ENCODE data around the gene APC2.
"Not testable (repeated sequence)": the region's sequence is repeated elsewhere in the genome, so short reads cannot be mapped to it uniquely, and the experiment has no call there.

APC2 gene

DNA sequence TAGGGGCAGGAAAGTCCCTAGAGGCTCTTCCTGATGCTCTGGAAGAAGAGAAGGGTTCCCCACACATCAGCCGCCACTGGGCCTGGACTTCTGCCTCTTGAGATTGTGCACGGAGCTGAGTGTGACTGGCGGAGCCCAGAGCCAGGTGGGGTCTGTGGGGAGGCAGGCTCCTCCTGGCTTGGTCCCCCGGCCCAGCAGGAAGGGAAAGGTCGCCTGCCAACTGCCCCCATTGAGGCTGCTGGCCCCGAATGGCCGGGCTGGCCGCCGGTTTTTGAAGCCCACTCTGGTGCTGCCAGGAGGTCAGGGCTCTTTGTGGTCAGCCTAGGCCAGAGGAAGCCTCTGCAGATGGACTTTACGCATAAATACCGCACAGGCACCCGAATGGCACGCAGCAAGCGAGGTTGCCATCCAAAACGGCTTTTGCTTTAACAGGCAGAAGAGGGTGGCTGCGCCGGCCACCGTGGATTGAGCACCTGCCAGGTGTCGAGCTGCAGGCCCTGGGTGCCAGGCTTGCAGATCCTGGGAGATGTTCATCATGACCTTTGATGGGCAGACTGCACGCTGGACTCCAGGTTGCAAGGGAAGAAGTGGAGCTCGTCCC, 37.5 kb upstream of the APC2 start:
- no peak for DNase-seq (ENCODE audit: extremely low read depth in 1 of 2, low read depth in 1 of 2)

DNA sequence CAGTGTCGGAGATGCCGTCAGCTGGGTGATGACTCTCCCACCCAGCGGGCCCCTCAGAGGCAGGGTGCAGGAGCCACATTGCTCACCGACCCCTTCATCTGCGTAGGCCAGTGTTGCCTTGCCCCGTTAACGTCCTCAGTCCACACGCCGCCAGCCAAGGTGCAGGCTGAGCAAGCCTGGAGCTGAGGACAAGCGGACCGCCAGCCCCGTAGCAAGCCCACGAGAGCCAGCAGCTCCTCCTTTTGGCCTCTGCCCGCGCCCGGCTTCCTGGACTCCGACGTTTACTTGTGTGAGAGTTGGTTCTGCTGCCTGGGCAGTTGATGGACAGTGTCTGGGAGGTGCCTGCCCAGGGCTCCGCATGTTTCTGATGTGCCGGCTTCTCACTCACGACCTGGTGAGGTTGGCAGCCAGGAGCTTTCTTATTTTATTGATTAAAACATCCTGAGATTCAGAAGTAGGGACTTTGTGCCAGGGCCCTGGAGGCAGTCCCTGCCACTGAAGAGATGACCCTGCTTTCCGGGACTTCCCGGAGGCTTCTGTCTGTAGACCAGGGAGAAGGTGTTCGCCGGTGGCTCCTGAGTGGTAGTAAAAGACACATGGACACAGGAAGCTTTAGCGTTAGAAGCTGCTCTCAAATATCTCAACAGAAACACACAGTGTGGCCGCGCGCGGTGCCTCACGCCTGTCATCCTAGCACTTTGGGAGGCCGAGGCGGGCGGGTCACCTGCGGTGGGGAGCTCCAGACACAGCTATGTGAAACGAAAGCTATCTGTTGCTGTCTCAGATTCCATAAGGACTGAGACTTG, 36.7 kb upstream of the APC2 start:
- no peak for DNase-seq (ENCODE audit: extremely low read depth in 1 of 2, low read depth in 1 of 2)

DNA sequence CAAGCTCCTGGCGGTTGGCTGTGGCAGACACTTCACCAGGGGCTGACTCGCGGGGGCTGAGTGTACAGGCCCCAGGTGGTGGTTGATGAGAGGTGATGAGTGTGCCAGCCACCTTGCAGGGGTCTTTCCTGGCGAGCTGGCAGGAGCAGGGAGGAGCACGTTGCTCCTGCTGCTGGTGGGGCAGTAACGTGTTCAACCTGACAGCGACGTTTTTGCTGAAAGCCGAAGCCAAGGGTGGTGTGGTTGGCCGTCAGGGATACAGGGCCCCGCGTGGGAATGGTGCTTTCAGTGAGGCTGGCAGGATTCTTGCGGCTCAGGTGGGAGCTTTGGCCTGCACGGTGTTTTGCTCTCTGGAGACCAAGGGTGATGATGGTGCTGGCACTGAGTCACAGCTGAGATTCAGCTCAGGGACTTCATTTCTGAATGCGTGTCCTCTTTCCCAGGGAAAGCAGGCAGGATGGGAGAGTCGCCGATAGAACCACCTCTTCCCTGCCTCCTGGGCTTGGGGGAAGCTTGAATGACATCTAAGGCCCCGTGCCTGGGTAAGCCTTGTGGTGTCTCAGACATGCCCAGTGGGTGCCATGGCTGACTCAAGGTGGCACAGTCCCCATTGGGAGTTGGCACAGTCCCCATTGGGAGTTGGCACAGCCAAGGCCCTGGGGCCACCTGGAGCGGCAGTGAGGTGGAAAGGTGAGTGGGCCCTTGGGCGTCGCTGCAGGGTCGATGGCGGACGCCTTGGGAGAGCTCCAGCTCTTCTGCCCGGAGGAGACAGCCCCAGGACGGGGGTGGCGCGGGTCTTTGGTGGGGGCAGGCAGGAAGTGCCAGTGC, 33.7 kb upstream of the APC2 start:
- DNase-seq (ENCODE audit: extremely low read depth in 1 of 2, low read depth in 1 of 2): no peak

DNA sequence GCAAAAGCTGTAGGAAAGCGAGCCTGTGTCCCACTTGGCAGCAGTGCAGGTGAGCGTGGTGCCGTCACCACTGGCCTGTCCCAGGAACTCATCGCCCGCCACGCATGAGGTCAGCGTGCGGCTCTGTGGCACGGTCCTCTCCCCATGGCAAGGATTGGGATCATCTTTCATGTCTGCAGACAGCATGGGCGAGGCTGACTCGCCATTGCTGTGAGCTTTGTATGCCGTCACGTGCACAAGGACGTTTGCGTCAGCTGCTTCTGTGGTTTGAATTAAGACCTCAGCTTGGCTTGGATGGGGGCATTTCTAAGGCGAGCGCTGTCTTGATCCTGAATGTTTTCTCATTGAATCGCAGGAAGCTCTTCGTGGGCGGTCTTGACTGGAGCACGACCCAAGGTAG, 32.8 kb upstream of the APC2 start:
- DNase-seq (ENCODE audit: extremely low read depth in 1 of 2, low read depth in 1 of 2): no peak

DNA sequence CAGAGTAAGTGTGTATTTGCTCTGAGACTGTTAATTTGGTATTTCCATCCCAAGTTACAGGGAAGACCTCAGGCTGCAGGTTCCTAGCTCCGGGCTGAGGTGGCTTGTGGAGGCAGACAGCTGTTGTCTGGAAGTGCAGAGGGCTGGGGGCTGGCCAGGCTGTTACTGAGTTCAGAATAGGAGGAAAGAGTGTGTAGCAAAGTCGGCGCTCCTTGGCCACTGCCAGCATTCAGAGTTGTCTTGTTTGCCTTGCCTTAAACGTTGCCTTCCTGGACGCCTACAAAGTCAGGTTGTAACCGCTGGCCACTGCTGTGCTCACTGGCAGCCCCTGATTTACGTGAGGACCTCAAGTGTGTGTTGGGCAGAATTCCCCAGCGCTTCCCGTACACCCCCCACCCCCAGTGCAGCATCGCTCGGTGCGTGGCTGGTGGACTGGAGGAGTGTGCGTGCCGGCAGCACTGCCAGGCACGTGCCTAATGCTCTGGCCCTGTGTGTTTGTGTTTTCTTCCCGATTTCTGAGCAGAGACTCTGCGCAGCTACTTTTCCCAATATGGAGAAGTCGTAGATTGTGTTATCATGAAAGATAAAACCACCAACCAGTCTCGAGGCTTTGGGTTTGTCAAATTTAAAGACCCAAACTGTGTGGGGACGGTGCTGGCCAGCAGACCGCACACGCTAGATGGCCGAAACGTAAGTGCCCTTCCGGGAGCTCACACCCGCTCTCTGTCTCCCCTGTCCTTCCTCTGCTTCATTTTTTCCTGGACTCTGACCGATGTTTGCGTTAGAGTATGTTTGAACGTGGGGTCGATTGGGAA, 32.0 kb upstream of the APC2 start:
- no peak for DNase-seq (ENCODE audit: extremely low read depth in 1 of 2, low read depth in 1 of 2)

DNA sequence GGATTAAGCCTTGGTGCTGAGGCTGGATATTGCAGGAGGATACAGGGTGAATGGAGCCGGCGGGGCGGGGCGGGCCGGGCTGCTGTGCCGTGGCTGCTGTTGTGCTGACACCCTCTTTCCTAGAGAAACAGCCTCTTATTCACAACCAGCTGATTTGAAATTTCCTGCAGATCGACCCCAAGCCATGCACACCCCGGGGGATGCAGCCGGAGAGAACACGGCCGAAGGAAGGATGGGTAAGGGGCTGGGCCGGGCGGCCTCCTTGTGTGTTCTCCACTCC, 31.5 kb upstream of the APC2 start:
- no peak for DNase-seq (ENCODE audit: extremely low read depth in 1 of 2, low read depth in 1 of 2)

DNA sequence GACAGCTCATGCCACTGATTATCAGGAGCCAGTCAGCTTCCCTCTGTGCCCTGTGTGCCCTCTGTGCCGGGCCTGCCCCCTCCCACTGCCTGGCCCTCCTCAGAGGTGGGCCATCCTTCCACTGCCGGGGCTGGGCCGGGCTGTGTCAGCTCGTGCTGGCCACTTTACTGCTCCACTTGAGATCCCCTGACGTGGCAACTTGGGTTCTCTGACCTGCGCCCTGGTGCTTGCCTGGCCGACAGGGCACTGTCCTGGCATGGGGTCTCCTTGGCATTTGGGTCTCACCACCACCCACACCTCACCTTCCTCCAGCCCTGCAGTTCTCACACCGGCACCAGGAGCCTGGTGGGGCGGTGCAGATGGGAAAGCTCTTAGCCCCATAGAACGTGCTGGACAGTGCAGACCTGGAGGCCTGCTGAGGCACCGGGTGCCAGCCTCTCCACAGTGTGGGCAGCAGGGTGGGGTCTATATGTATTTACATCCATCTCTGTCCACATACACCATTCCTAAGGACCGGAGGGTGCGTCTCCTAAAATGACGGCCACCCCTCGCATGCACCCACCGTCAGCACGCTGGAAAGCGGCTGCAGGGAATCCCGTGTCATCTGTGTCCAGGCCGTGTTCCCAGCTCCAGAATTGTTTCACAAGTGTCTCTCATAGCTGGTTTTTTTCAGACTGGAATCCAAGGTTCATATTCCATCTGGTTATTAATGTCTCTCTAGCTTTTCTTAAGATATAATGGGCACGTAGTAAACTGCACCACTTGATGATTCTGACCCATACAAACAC, 30.8 kb upstream of the APC2 start:
- DNase-seq (ENCODE audit: extremely low read depth in 1 of 2, low read depth in 1 of 2): no peak

DNA sequence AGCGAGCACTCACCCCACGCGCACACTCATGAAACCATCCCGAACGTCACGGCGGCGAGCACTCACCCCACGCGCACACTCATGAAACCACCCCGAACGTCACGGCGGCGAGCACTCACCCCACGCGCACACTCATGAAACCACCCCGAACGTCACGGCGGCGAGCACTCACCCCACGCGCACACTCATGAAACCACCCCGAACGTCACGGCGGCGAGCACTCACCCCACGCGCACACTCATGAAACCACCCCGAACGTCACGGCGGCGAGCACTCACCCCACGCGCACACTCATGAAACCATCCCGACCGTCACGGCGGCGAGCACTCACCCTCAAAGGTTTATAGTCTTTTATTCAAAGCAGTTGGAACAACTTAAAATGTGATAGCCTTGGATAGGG, 29.8 kb upstream of the APC2 start:
- not testable (repeated sequence) for DNase-seq (ENCODE audit: extremely low read depth in 1 of 2, low read depth in 1 of 2)

DNA sequence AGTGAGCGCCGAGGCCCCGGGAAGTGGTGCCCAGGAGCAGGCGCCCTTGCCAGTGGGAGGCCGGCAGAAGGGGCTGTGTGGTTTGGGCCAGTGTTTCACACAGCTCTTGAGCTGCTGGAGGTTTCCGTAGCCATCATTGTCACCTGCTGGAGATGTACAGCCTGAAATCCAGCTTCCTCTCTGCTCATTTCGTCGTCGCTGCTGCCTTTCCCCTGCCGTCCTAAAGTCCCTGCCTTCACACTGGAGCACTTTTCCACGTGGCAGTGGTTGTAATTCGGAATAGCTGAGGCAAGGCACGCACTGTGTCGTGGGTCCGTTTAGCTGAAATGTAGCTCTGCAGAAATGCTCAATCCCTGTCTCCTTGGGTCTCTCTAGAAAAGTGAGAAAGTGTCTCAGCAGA, 29.3 kb upstream of the APC2 start:
- no peak for DNase-seq (ENCODE audit: extremely low read depth in 1 of 2, low read depth in 1 of 2)

DNA sequence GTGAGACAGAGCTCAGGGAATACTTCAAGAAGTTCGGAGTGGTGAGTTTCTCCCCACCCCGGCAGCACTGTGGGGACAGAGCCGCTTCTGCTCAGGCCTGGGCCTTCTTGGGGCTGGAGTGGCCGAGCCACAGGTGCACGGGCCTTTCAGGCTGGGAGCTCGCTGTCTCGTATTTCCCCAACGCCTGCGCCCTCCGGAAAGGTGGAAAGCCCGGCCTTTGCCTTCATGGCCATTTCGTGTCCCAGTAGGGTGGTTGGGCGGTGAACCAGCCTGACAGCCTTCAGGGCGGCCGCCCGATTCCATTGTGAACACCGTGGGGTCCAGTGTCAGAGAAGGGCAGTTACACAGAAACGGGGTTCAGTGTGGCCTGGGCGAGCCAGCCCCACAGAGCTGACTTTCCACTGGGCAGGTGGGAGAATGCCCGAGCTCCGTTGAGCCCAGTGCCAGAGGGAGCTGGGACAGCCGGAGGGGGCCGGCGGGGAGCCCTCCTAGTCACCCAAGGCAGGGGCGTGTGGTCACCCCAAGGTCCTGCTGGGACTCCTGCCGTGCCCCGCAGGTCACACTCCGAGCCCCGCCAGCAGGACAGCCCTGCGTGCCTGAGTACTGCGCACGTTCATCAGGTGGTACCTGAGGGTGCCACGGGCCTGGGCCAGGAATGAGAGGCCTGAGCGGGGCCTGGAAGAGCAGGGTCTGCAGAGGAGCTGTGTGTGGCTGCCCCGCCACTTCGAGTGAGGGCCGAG, 28.5 kb upstream of the APC2 start:
- no peak for DNase-seq (ENCODE audit: extremely low read depth in 1 of 2, low read depth in 1 of 2)

DNA sequence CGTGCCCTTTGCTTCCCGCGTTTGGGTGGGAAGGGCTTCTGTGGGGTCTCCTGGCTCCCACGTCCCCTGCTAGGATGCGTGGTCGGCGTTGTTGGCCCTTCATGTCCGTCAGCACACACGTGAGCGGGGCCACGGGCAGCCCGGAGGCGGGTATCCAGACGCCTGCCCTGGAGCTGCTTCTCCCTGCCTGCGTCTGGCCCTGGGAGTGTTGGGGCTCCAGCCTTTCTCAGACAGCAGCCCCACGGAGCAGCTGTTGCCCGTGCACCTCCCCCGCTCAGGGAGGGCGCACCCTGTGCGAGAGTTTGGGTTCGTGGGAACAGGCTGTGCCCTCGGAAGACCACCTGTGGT, 28.0 kb upstream of the APC2 start:
- no peak for DNase-seq (ENCODE audit: extremely low read depth in 1 of 2, low read depth in 1 of 2)

DNA sequence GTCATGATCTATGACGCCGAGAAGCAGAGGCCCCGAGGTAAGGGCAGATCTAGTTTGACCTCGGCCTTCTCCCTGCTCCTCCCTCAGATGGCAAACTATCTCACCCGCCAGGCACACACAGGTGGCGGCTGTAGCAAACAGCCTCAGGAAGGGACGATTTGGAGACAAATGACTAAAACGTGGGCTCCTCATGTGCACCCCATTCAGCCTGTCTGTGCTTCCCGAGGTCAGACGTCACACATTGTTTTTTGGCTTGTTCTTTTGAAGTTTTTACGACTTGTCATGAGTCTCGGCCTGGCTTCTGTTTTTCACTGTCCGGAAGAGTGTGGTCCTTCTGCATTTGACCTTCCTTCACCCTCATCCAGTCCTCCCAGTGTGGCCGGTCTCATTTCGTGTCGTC, 27.6 kb upstream of the APC2 start:
- no peak for DNase-seq (ENCODE audit: extremely low read depth in 1 of 2, low read depth in 1 of 2)

DNA sequence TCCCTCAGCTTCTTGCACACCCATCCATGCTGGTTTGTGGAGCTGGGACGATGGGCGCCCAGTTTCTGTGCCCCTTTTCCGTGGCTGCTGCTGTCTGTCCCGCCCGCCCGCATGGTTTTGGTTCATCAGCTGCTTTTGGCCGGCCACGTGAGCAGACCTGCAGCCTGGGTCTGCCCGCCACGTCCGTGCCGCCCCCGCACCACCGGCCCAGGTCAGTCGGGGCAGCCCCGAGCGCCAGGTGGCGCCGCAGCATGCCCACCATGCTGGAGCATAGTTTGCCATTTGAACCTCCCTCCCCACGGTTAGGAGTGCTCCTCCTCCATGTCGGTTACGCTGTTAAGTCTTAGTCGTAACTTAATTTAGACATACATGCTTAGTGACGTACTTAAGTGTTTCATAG, 27.0 kb upstream of the APC2 start:
- DNase-seq (ENCODE audit: extremely low read depth in 1 of 2, low read depth in 1 of 2): no peak

DNA sequence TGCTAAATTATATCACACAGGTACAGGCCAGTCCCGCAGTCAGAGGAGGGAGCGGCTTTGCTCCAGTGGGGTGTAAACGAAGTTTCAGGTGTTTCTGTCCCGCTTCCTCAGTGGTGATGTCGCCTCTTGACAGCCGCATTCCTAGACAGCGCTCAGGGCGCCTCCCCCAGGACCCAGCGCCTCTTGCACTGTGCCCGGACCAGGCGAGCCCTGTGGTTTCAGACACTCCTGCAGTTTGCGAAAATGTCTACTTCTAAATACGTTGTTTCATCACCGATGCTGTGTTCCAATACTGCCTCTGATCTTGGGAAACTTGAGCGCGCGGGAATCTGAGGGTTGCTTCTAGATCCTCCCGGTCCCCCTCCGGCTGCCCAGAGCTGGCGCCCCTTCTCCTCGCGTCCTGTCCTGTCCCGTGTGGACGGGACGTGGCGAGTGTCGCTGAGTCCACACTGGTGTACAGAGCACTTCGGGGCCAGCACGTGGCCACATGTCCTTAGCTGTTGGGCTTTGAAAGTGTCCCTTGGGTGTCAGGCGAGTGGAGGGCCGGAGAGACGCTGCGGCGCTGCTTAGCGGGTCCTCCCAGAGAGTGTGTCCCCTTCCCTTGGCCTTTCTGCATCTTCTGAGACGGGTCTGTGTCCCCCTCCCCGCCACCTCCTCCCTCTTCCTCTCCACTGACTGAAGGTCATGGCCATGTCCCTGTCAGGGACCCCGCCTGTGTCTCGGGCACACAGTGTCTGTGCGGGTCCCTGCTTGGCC, 26.3 kb upstream of the APC2 start:
- DNase-seq (ENCODE audit: extremely low read depth in 1 of 2, low read depth in 1 of 2): no peak

DNA sequence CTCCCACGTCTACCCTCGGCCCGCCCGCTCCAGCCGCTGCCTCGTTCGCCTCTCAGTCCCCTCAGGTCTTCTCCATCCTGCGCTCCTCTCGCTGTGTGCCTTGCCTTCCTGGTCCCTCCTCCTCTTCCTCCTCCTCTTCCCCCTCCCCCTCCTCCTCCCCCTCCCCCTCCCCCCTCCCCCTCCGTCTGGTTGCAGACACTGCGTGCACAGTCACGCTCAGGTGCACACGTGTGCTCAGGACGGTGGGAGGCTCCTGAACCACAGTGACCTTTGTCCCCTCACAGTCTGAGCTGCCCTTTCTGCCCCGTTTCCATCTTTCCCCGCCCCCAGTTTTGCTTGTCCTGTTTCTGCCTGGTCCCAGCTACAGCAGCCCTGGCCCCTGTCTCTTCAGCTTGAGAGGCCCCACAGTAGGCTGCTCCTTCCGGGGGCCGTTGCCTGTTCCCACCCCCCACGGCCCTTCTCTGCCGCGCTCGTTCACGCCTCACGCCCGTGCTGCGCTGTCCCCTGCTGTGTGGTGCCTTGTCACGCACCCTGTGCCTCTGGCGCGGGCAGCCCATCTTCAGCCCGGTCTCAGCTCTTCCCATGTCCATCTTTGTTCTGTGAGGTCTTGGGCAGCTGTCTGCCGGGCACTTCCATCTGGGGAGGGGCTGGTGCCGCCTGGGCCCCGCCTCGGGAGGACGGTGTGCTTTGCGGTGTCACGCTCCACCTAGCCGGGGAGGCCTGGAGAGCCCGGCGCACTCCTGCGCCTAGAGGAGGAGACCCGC, 25.5 kb upstream of the APC2 start:
- no peak for DNase-seq (ENCODE audit: extremely low read depth in 1 of 2, low read depth in 1 of 2)

DNA sequence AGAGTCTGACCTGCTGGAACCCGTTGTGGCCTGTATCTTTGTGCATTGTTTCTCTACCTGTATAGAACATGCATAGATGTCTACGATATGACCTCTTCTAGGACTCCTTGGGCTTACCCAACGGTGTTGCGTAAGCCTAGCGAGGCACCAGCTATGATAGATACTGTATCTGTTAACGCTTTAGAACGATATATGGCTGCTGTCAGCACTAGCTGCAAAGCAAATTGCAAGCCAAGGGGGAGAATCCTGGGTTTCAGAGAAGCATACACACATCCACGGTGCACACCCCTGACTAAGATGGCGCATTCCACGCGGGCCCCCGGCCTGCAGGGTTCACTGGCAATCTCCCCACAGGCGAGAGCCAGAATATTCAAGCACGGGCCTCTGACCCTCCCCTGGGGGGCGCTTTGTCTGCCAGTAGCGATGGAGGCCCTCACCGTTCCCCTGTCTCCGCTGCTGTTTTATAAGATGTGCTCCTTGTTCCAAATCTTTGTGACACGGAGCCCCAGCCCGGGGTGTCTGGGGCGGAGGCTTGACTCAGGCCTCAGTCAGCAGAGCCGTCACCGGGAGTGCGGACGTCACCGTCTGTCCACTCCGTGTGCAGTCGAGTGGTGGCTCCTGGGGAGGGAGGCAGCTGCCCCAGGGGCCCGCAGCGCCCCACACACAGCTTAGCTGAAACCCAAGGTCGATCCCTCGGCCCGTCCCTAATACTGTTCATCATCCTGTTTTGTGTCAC, 24.7 kb upstream of the APC2 start:
- no peak for DNase-seq (ENCODE audit: extremely low read depth in 1 of 2, low read depth in 1 of 2)

DNA sequence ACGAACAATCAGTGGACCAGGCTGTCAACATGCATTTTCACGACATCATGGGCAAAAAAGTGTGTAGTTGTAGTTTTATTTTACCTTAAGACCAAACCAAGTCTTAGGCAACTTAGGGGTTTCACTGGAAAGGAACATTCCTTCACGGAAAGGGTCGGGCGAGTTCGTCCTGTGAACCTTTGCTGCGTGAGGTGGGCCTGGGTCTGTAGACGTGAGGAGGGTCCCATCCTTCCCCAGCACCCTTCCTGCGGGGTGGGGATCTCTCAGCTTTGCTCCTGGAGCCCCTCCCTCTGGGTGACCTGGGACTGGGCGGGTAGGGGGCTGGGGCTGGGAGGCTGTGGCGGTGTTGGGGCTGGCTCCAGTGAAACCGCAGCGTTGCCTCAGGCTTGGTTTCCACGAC, 24.0 kb upstream of the APC2 start:
- DNase-seq (ENCODE audit: extremely low read depth in 1 of 2, low read depth in 1 of 2): no peak

DNA sequence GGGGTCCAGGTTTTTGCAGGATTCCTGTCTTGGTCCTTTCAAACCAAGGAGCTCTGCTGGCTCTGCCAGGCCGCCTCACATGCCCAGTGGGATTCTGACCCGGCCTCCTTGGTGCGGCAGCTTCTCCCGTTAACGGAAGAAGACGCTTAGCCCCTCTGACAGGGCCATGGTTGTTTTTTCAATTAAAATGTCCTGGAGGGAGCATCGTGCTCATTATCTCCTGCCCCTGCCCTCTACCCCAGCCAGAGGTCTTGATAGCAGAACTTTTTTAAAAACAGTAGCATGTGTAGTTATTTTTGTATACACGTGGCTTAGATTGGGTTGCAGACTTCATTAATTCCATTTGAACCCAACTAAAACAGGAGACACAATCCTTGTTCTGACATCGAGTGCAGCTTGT, 23.2 kb upstream of the APC2 start:
- DNase-seq (ENCODE audit: extremely low read depth in 1 of 2, low read depth in 1 of 2): no peak
